ENCODE data around the gene RCAN1.

The RCAN1 gene

DNA sequence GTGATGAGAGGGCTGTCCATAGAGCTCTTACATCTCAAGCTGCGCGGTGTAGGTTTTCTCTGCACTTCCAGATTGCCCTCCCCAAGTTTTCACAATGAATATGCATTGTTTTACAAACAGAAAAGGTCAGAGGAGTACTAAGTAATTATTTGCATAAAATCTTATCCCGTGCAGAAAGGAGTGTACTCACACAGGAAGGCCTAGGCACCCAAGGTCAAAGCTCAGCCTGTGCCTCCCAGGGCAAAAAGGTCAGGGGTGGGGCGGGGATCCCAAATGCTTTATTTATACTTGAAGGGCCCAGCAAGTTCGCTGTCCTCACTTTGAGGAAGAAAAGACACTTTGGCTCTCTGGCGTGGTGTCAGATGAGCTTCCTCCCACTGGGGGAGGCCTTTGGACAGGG is 92.6 kb downstream of the RCAN1 start:
- CTCF ChIA-PET: interaction anchor here (0.7 to 3.7 kb wide), 5 partner anchors 12 to 1425 kb away, joined by 3 to 18 read pairs (median 3); no protein-coding TSS in a partner anchor
- no peak overlapping the region for H3K27ac ChIP-seq (ENCODE audit: extremely low read depth, low read depth, low read length)

DNA sequence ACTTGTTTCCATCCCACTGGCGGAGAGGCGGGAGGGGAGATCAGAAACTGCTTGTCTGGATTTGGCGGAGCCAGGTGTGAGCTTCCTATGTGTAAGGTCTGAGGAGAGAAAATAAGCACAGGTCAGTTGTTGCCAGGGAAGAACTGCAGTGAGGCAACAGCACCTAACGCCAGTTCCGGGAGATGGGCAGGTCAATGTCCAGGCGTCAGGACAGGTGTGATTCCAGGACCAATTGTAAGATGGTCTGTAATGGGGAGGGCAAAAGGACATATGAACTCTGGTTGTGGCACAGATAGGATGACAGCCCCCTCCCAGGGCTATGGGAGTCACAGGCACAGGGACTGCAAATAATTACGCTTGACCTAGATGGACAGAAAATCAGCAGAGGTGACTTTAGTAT is 93.4 kb downstream of the RCAN1 start:
- peaks cover 0 to 26% of the 10 kb centered on the region in 2 experiments; a peak in 1 of 3 replicates for H3K36me3 ChIP-seq (ENCODE audit: control insufficient read depth in 2 of 2, insufficient read depth in 1 of 2, low read length in 2 of 2)
- H3K9me3 ChIP-seq (ENCODE audit: control insufficient read depth, insufficient read depth, low read depth, low read length): no peaks in the 10 kb centered on the region
- no peak overlapping the region for H3K27ac ChIP-seq (ENCODE audit: extremely low read depth, low read depth, low read length)
- H3K4me3 ChIP-seq (ENCODE audit: low read depth, low read length): no peak overlapping the region
- H3K4me1 ChIP-seq (ENCODE audit: control insufficient read depth, insufficient read depth, low read length): peaks cover 7% of the 10 kb centered on the region
- ChIA-PET CTCF (interaction anchor here (0.6 to 3.7 kb wide), 4 partner anchors 11 to 161 kb away, joined by 3 to 18 read pairs (median 6); no protein-coding TSS in a partner anchor), POLR2A (interaction anchor here (0.6 kb wide), 1 partner anchor 11 kb away, joined by 3 read pairs; no protein-coding TSS in a partner anchor)
- TF ChIP-seq, protein P1, sequence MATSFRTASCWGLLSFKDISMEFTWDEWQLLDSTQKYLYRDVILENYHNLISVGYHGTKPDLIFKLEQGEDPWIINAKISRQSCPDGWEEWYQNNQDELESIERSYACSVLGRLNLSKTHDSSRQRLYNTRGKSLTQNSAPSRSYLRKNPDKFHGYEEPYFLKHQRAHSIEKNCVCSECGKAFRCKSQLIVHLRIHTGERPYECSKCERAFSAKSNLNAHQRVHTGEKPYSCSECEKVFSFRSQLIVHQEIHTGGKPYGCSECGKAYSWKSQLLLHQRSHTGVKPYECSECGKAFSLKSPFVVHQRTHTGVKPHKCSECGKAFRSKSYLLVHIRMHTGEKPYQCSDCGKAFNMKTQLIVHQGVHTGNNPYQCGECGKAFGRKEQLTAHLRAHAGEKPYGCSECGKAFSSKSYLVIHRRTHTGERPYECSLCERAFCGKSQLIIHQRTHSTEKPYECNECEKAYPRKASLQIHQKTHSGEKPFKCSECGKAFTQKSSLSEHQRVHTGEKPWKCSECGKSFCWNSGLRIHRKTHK (tag by site-specific recombination; IDR thresholded peaks at IDR 0.05): no peak

More for the DNA sequence above, 92.6 kb downstream of the RCAN1 start:
- POLR2A ChIA-PET: interaction anchor here (0.6 kb wide), 1 partner anchor 92 kb away, joined by 3 read pairs; no protein-coding TSS in a partner anchor
- H3K4me3 ChIP-seq (ENCODE audit: low read depth, low read length): no peak overlapping the region
- TF ChIP-seq GLI4 (tag by site-specific recombination; IDR thresholded peaks at IDR 0.05): no peak
- TF ChIP-seq ZNF624 (tag by site-specific recombination; IDR thresholded peaks at IDR 0.05): no peak
- TF ChIP-seq ZNF10 (tag by site-specific recombination; IDR thresholded peaks at IDR 0.05): no peak
- no peak for TF ChIP-seq ZNF658 (tag by site-specific recombination; IDR thresholded peaks at IDR 0.05)
- TF ChIP-seq ZNF211 (tag by site-specific recombination; IDR thresholded peaks at IDR 0.05; ENCODE audit: low read depth): no peak
- TF ChIP-seq ZNF140 (tag by site-specific recombination; IDR thresholded peaks at IDR 0.05): no peak
- TF ChIP-seq, protein P2, sequence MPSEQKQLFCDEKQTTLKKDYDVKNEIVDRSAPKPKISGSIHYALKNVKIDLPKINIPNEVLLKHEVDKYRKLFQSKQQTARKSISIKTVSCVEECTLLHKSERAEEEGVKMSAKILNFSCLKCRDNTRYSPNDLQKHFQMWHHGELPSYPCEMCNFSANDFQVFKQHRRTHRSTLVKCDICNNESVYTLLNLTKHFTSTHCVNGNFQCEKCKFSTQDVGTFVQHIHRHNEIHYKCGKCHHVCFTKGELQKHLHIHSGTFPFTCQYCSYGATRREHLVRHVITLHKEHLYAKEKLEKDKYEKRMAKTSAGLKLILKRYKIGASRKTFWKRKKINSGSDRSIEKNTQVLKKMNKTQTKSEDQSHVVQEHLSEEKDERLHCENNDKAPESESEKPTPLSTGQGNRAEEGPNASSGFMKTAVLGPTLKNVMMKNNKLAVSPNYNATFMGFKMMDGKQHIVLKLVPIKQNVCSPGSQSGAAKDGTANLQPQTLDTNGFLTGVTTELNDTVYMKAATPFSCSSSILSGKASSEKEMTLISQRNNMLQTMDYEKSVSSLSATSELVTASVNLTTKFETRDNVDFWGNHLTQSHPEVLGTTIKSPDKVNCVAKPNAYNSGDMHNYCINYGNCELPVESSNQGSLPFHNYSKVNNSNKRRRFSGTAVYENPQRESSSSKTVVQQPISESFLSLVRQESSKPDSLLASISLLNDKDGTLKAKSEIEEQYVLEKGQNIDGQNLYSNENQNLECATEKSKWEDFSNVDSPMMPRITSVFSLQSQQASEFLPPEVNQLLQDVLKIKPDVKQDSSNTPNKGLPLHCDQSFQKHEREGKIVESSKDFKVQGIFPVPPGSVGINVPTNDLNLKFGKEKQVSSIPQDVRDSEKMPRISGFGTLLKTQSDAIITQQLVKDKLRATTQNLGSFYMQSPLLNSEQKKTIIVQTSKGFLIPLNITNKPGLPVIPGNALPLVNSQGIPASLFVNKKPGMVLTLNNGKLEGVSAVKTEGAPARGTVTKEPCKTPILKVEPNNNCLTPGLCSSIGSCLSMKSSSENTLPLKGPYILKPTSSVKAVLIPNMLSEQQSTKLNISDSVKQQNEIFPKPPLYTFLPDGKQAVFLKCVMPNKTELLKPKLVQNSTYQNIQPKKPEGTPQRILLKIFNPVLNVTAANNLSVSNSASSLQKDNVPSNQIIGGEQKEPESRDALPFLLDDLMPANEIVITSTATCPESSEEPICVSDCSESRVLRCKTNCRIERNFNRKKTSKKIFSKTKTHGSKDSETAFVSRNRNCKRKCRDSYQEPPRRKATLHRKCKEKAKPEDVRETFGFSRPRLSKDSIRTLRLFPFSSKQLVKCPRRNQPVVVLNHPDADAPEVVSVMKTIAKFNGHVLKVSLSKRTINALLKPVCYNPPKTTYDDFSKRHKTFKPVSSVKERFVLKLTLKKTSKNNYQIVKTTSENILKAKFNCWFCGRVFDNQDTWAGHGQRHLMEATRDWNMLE (tag by site-specific recombination; conservative IDR thresholded peaks at IDR 0.05; ENCODE audit: low read depth): no peak
- TF ChIP-seq, protein P3, sequence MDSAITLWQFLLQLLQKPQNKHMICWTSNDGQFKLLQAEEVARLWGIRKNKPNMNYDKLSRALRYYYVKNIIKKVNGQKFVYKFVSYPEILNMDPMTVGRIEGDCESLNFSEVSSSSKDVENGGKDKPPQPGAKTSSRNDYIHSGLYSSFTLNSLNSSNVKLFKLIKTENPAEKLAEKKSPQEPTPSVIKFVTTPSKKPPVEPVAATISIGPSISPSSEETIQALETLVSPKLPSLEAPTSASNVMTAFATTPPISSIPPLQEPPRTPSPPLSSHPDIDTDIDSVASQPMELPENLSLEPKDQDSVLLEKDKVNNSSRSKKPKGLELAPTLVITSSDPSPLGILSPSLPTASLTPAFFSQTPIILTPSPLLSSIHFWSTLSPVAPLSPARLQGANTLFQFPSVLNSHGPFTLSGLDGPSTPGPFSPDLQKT (IDR thresholded peaks at IDR 0.05; ENCODE audit: borderline replicate concordance, low read depth, low read length): no peak
- no peak for TF ChIP-seq KLF8 (tag by site-specific recombination; IDR thresholded peaks at IDR 0.05)
- TF ChIP-seq ZSCAN23 (tag by site-specific recombination; IDR thresholded peaks at IDR 0.05): no peak
- no peak for TF ChIP-seq ZNF558 (tag by site-specific recombination; IDR thresholded peaks at IDR 0.05)
- TF ChIP-seq ZNF626 (tag by site-specific recombination; IDR thresholded peaks at IDR 0.05): no peak
- TF ChIP-seq, protein P4, sequence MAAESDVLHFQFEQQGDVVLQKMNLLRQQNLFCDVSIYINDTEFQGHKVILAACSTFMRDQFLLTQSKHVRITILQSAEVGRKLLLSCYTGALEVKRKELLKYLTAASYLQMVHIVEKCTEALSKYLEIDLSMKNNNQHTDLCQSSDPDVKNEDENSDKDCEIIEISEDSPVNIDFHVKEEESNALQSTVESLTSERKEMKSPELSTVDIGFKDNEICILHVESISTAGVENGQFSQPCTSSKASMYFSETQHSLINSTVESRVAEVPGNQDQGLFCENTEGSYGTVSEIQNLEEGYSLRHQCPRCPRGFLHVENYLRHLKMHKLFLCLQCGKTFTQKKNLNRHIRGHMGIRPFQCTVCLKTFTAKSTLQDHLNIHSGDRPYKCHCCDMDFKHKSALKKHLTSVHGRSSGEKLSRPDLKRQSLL (tag by site-specific recombination; IDR thresholded peaks at IDR 0.05): no peak
- TF ChIP-seq HOXC10 (CRISPR knock-in tag; IDR thresholded peaks at IDR 0.05): no peak
- no peak for TF ChIP-seq ZNF768 (tag by site-specific recombination; IDR thresholded peaks at IDR 0.05)
- peaks cover 0 to 26% of the 10 kb centered on the region in 2 experiments; a peak in 1 of 3 replicates for H3K36me3 ChIP-seq (ENCODE audit: control insufficient read depth in 2 of 2, insufficient read depth in 1 of 2, low read length in 2 of 2)
- no peaks in the 10 kb centered on the region for H3K9me3 ChIP-seq (ENCODE audit: control insufficient read depth, insufficient read depth, low read depth, low read length)
- H3K4me1 ChIP-seq (ENCODE audit: control insufficient read depth, insufficient read depth, low read length): peaks cover 8% of the 10 kb centered on the region
